Skeletal muscle tissue (tissue), 4 donors: ENCODE data around the gene NR5A2. TPM values are rescaled to one million over a fixed set of nuclear protein-coding genes. Genes with fewer than 3 reads are reported as not detected.

Source experiments
- H3K27ac ChIP-seq: one replicate; pipeline ENCODE4 v1.7.0; 2013; ENCODE audit warnings: mild to moderate bottlenecking, low read depth, low read length, inconsistent platforms
- H3K27me3 ChIP-seq, 3 donors: one replicate each; pipeline ENCODE4 v1.7.0; 2013; ENCODE audit warnings: low read length in 3 of 3; ENCODE audit not compliant: control insufficient read depth in 3 of 3, insufficient read depth in 3 of 3
- H3K36me3 ChIP-seq, 3 donors: one replicate each; pipeline ENCODE4 v1.7.0; 2013; ENCODE audit warnings: low read length in 3 of 3; ENCODE audit not compliant: control insufficient read depth in 3 of 3, insufficient read depth in 3 of 3
- H3K4me1 ChIP-seq, 3 donors: one replicate each; pipeline ENCODE4 v1.7.0; 2013; ENCODE audit warnings: low read length in 3 of 3, mild to moderate bottlenecking in 3 of 3; ENCODE audit not compliant: control insufficient read depth in 3 of 3, insufficient read depth in 3 of 3
- H3K4me3 ChIP-seq, 3 donors: one replicate each; pipeline ENCODE4 v1.7.0; 2013; ENCODE audit warnings: low read length in 3 of 3
- H3K9ac ChIP-seq, 3 donors: one replicate each; pipeline ENCODE4 v1.7.0; 2013; ENCODE audit warnings: low read length in 3 of 3, mild to moderate bottlenecking in 3 of 3, moderate library complexity in 2 of 3, low read depth in 1 of 3
- H3K9me3 ChIP-seq, 3 donors: one replicate each; pipeline ENCODE4 v1.7.0; 2013; ENCODE audit warnings: low read length in 3 of 3; ENCODE audit not compliant: control insufficient read depth in 3 of 3
- total RNA-seq: library from RNA; depleted of rRNA; stranded (reverse); fragments of >200 nt; gene quantifications from one replicate; pipeline ENCODE4 v1.2.3, GENCODE V29; 2014
- donor health status: Osteomylitis.

Gene NR5A2
- total RNA-seq: 4.2 TPM

GRCh38 chr1:200027264-200027823 lies at the start of gene NR5A2:
Gene NR5A2 (plus strand): TSS chr1:200027710. CDS start chr1:200027848, 138 bp downstream.
- peaks cover 34 to 46% (median 39%) of the 10 kb centered on the region in 3 donors for H3K27me3 ChIP-seq
- H3K4me1 ChIP-seq: peaks cover 3 to 13% (median 8%) of the 10 kb centered on the region in 3 donors
- H3K4me3 ChIP-seq: peak within 1 kb of the TSS in 1 of 3 donors; percentile 56

GRCh38 chr1:199978408-199978940 lies 49.0 kb upstream of the NR5A2 start:
- H3K4me3 ChIP-seq: no peak overlapping the region
- H3K9ac ChIP-seq: no peak overlapping the region
- H3K27ac ChIP-seq: no peak overlapping the region
- no peaks in the 10 kb centered on the region for H3K27me3 ChIP-seq
- no peaks in the 10 kb centered on the region for H3K36me3 ChIP-seq
- peaks cover 0 to 2% (median 0%) of the 10 kb centered on the region in 3 donors for H3K4me1 ChIP-seq
- no peaks in the 10 kb centered on the region for H3K9me3 ChIP-seq

More at GRCh38 chr1:200027264-200027823, at the start of gene NR5A2:
- no peak within 1 kb of the TSS for H3K27ac ChIP-seq
- H3K9me3 ChIP-seq: no peaks in the 10 kb centered on the region
- H3K9ac ChIP-seq: peak within 1 kb of the TSS in 1 of 3 donors; percentile 3
- H3K36me3 ChIP-seq: no peaks in the 10 kb centered on the region

- no peaks in the 10 kb centered on the region for H3K27me3 ChIP-seq
Measured at GRCh38 chr1:199979071-199979470, 48.4 kb upstream of the NR5A2 start.

GRCh38 chr1:199981584-199981983 lies 45.9 kb upstream of the NR5A2 start:
- Histone ChIP-seq H3K36me3 (no peaks in the 10 kb centered on the region), H3K27ac (no peak overlapping the region), H3K4me1 (peaks cover 0 to 2% (median 0%) of the 10 kb centered on the region in 3 donors), H3K9me3 (no peaks in the 10 kb centered on the region), H3K9ac (no peak overlapping the region), H3K27me3 (no peaks in the 10 kb centered on the region), H3K4me3 (no peak overlapping the region)

More at GRCh38 chr1:199979071-199979470, 48.4 kb upstream of the NR5A2 start:
- Histone ChIP-seq H3K9ac (no peak overlapping the region), H3K4me3 (no peak overlapping the region), H3K4me1 (peaks cover 0 to 2% (median 0%) of the 10 kb centered on the region in 3 donors), H3K36me3 (no peaks in the 10 kb centered on the region), H3K9me3 (no peaks in the 10 kb centered on the region), H3K27ac (no peak overlapping the region)

- no peaks in the 10 kb centered on the region for H3K27me3 ChIP-seq
- no peaks in the 10 kb centered on the region for H3K9me3 ChIP-seq
- no peak overlapping the region for H3K27ac ChIP-seq
- no peak overlapping the region for H3K4me3 ChIP-seq
- H3K4me1 ChIP-seq: peaks cover 0 to 2% (median 0%) of the 10 kb centered on the region in 3 donors
- H3K9ac ChIP-seq: no peak overlapping the region
- H3K36me3 ChIP-seq: no peaks in the 10 kb centered on the region
Measured at GRCh38 chr1:199982606-199983005, 44.9 kb upstream of the NR5A2 start.

- Histone ChIP-seq H3K36me3 (no peaks in the 10 kb centered on the region), H3K4me3 (no peak overlapping the region), H3K27ac (no peak overlapping the region), H3K27me3 (no peaks in the 10 kb centered on the region), H3K9ac (no peak overlapping the region), H3K4me1 (no peaks in the 10 kb centered on the region), H3K9me3 (no peaks in the 10 kb centered on the region)
Measured at GRCh38 chr1:199983531-199983930, 44.0 kb upstream of the NR5A2 start.

GRCh38 chr1:199995096-199995685 lies 32.3 kb upstream of the NR5A2 start:
- Histone ChIP-seq H3K4me3 (no peak overlapping the region), H3K36me3 (no peaks in the 10 kb centered on the region), H3K9ac (no peak overlapping the region), H3K9me3 (no peaks in the 10 kb centered on the region), H3K4me1 (no peaks in the 10 kb centered on the region), H3K27ac (no peak overlapping the region), H3K27me3 (no peaks in the 10 kb centered on the region)

GRCh38 chr1:200005165-200005564 lies 22.3 kb upstream of the NR5A2 start:
- H3K4me3 ChIP-seq: no peak overlapping the region
- no peaks in the 10 kb centered on the region for H3K4me1 ChIP-seq

GRCh38 chr1:200006711-200007110 lies 20.8 kb upstream of the NR5A2 start:
- Histone ChIP-seq H3K9me3 (no peaks in the 10 kb centered on the region), H3K27ac (no peak overlapping the region), H3K4me1 (no peaks in the 10 kb centered on the region), H3K9ac (no peak overlapping the region), H3K4me3 (no peak overlapping the region), H3K27me3 (peaks cover 0 to 1% (median 0%) of the 10 kb centered on the region in 3 donors), H3K36me3 (no peaks in the 10 kb centered on the region)

More at GRCh38 chr1:200005165-200005564, 22.3 kb upstream of the NR5A2 start:
- H3K9ac ChIP-seq: no peak overlapping the region
- no peaks in the 10 kb centered on the region for H3K9me3 ChIP-seq
- H3K27ac ChIP-seq: no peak overlapping the region
- H3K36me3 ChIP-seq: no peaks in the 10 kb centered on the region
- H3K27me3 ChIP-seq: no peaks in the 10 kb centered on the region

GRCh38 chr1:200015811-200016210 lies 11.7 kb upstream of the NR5A2 start:
- no peaks in the 10 kb centered on the region for H3K4me1 ChIP-seq
- no peak overlapping the region for H3K4me3 ChIP-seq
- H3K27me3 ChIP-seq: peaks cover 0 to 4% (median 3%) of the 10 kb centered on the region in 3 donors
- no peaks in the 10 kb centered on the region for H3K36me3 ChIP-seq
- no peak overlapping the region for H3K27ac ChIP-seq
- H3K9ac ChIP-seq: no peak overlapping the region
- no peaks in the 10 kb centered on the region for H3K9me3 ChIP-seq
